Measurements from ENCODE around the gene RABGAP1L.

Gene RABGAP1L

GRCh38 chr1:174949645-174950044 lies 790.3 kb downstream of the RABGAP1L start:
- DNase-seq (ENCODE audit: low read depth) = no peak
- no peak overlapping the region for H3K4me3 ChIP-seq (ENCODE audit: low read length)
- no peak for TF ChIP-seq CTCF (conservative IDR thresholded peaks at IDR 0.05; ENCODE audit: low read depth, low read length)

GRCh38 chr1:174953285-174954072 lies 794.2 kb downstream of the RABGAP1L start:
- no peak for DNase-seq (ENCODE audit: low read depth)
- no peak for TF ChIP-seq CTCF (conservative IDR thresholded peaks at IDR 0.05; ENCODE audit: low read depth, low read length)
- H3K4me3 ChIP-seq (ENCODE audit: low read length) = no peak overlapping the region

GRCh38 chr1:174954073-174954460 lies 794.7 kb downstream of the RABGAP1L start:
- DNase-seq (ENCODE audit: low read depth) = no peak
- H3K4me3 ChIP-seq (ENCODE audit: low read length) = no peak overlapping the region
- TF ChIP-seq CTCF (conservative IDR thresholded peaks at IDR 0.05; ENCODE audit: low read depth, low read length) = no peak

- H3K4me3 ChIP-seq (ENCODE audit: low read length) = no peak overlapping the region
- no peak for TF ChIP-seq CTCF (conservative IDR thresholded peaks at IDR 0.05; ENCODE audit: low read depth, low read length)
- no peak for DNase-seq (ENCODE audit: low read depth)
Observed at GRCh38 chr1:174954671-174955669, 795.6 kb downstream of the RABGAP1L start.

- no peak for TF ChIP-seq CTCF (conservative IDR thresholded peaks at IDR 0.05; ENCODE audit: low read depth, low read length)
- H3K4me3 ChIP-seq (ENCODE audit: low read length) = no peak overlapping the region
- DNase-seq (ENCODE audit: low read depth) = no peak
Observed at GRCh38 chr1:174956086-174956485, 796.8 kb downstream of the RABGAP1L start.

- DNase-seq (ENCODE audit: low read depth) = no peak
- no peak overlapping the region for H3K4me3 ChIP-seq (ENCODE audit: low read length)
- no peak for TF ChIP-seq CTCF (conservative IDR thresholded peaks at IDR 0.05; ENCODE audit: low read depth, low read length)
Observed at GRCh38 chr1:174956976-174957375, 797.7 kb downstream of the RABGAP1L start.

Data from retinal pigment epithelial cell (primary cell).